Activated naive CD8-positive, alpha-beta T cell treated with anti-CD3 and anti-CD28 coated beads, Interleukin-2, amount 10 ng/mL, durations not matched to agents 7 days and 5 days (primary cell): ENCODE measurements around the gene TMEM88. TPM values are rescaled to one million over a fixed set of nuclear protein-coding genes. Genes with fewer than 3 reads are reported as not detected.

Source experiments
- ATAC-seq: fragments of 150-1000 bp; cut with Tn5 transposase; one replicate; pipeline ENCODE4 v1.10.0; 2021; ENCODE audit warnings: low read depth, moderate library complexity
- POLR2A ChIA-PET: fragments of 350-600 bp; sonication (Branson Sonifier 250); formaldehyde crosslinking; loops from one replicate; lab custom pipeline; 2021; ENCODE audit warnings: antibody characterized with exemption; lab: Charles Lee
- DNase-seq: peaks from one replicate; pipeline ENCODE4 v3.0.0; 2021
- H3K27ac Mint-ChIP-seq: one replicate; pipeline ENCODE4 v1.8.0; 2022; ENCODE audit warnings: mild to moderate bottlenecking, mixed read lengths
- H3K27me3 Mint-ChIP-seq: one replicate; pipeline ENCODE4 v1.8.0; 2022; ENCODE audit warnings: mild to moderate bottlenecking, moderate library complexity, mixed read lengths
- H3K36me3 Mint-ChIP-seq: one replicate; pipeline ENCODE4 v1.8.0; 2021; ENCODE audit warnings: mild to moderate bottlenecking, mixed read lengths
- H3K4me1 Mint-ChIP-seq: one replicate; pipeline ENCODE4 v1.8.0; 2021; ENCODE audit warnings: mixed read lengths
- H3K4me3 Mint-ChIP-seq: one replicate; pipeline ENCODE4 v1.8.0; 2022; ENCODE audit warnings: mild to moderate bottlenecking, moderate library complexity, mixed read lengths
- H3K9me3 Mint-ChIP-seq: one replicate; pipeline ENCODE4 v1.8.0; 2021; ENCODE audit warnings: mixed read lengths
- total RNA-seq, 2 experiments: library from RNA; stranded (reverse); gene quantifications; one replicate each; pipeline ENCODE4 v1.2.3, GENCODE V29; 2021

Gene TMEM88
- total RNA-seq, 2 experiments from 2014 or later: 2.9 to 3.7 TPM

DNA sequence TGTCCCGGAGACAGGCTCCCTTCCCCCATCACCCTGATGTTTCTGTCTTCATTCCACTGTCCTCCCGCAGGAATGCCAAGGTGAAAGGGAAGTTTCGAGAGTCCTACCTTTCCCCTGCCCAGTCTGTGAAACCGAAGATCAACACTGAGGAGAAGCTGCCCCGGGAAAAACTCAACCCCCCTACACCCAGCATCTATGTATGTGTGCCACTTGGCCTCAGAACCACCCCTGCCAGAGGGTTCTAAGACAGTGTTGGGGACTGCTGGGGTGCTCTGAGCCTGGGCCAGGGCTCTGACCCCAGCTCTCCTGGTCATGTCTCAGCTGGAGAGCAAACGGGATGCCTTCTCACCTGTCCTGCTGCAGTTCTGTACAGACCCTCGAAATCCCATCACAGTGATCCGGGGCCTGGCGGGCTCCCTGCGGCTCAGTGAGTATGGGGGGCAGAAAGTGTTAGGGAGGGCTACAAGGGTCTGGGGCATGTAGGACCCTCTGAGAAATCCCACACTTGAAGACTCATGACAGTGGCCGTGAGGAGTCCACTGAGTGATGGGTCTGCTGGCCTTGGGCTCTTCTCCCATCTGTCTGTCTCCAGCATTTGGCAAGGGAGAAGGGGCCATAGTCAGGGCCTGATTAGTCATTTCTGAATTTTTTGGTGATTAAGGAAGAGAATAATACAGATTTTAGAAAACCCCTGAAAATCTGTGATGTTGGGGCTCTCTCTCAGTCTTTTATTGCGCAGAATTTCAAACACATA is 4.9 kb upstream of the TMEM88 start:
- Mint-ChIP-seq H3K36me3 (peaks cover 2% of the 10 kb centered on the region), H3K4me1 (peaks cover 15% of the 10 kb centered on the region), H3K27ac (no peak overlapping the region), H3K27me3 (no peaks in the 10 kb centered on the region), H3K9me3 (no peaks in the 10 kb centered on the region), H3K4me3 (no peak overlapping the region)
- DNase-seq: no peak
- ATAC-seq: no peak
- POLR2A ChIA-PET: interaction anchor here (2.0 to 2.1 kb wide), 2 partner anchors 12 to 15 kb away, joined by 11 read pairs; partner anchors contain the start of gene KDM6B

DNA sequence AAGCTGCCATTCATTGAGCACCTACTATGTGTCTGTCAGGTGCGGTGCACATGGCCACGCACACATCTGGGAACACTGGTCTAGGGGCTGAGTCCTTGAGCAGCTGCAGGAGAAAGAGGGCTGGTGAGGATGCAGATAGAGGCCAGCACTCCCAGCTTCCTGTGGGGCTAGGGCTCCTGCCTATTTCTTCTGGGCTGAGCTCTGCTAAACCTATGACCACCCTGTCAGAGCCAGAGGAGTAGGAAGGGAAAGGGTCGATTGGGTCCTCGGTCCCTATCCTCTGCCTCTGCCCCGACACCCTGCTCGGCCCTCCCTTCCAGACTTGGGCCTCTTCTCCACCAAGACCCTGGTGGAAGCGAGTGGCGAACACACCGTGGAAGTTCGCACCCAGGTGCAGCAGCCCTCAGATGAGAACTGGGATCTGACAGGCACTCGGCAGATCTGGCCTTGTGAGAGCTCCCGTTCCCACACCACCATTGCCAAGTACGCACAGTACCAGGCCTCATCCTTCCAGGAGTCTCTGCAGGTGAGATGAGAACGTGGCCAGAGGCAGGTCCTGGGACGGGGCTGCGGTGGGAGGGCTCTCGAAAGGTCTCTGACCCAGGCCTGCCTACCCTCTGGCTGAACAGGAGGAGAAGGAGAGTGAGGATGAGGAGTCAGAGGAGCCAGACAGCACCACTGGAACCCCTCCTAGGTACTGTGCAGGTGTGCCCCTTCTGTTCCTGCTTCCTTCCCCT is 4.0 kb upstream of the TMEM88 start:
- H3K27me3 Mint-ChIP-seq: no peaks in the 10 kb centered on the region
- DNase-seq (no peak), ATAC-seq (no peak)

GRCh38 chr17:7851438-7852261 is 3.2 kb upstream of the TMEM88 start:
- ATAC-seq: peak; percentile 92
- Mint-ChIP-seq H3K4me1 (peaks cover 18% of the 10 kb centered on the region), H3K27me3 (no peaks in the 10 kb centered on the region), H3K9me3 (no peaks in the 10 kb centered on the region), H3K27ac (peak overlapping the region; percentile 45), H3K36me3 (peaks cover 2% of the 10 kb centered on the region), H3K4me3 (peak overlapping the region; percentile 81)
- POLR2A ChIA-PET: interaction anchor here (0.6 to 2.1 kb wide), 6 partner anchors 9 to 49 kb away, joined by 3 to 11 read pairs (median 6); partner anchors contain the start of gene KDM6B
- peak; percentile 96 for DNase-seq

More for the DNA sequence above, 4.0 kb upstream of the TMEM88 start:
- POLR2A ChIA-PET: interaction anchor here (0.7 to 2.1 kb wide), 5 partner anchors 8 to 50 kb away, joined by 3 to 11 read pairs (median 3); partner anchors contain the start of gene KDM6B
- no peaks in the 10 kb centered on the region for H3K9me3 Mint-ChIP-seq
- peak overlapping the region; percentile 58 for H3K27ac Mint-ChIP-seq
- H3K4me3 Mint-ChIP-seq: peak overlapping the region; percentile 81
- H3K36me3 Mint-ChIP-seq: peaks cover 2% of the 10 kb centered on the region
- peaks cover 16% of the 10 kb centered on the region for H3K4me1 Mint-ChIP-seq

GRCh38 chr17:7852262-7852670 is 2.6 kb upstream of the TMEM88 start:
- POLR2A ChIA-PET: no interaction called here
- Mint-ChIP-seq H3K9me3 (no peaks in the 10 kb centered on the region), H3K27me3 (no peaks in the 10 kb centered on the region), H3K27ac (no peak overlapping the region), H3K36me3 (no peaks in the 10 kb centered on the region), H3K4me3 (no peak overlapping the region), H3K4me1 (peaks cover 18% of the 10 kb centered on the region)
- ATAC-seq: no peak
- no peak for DNase-seq

GRCh38 chr17:7852919-7853690 is 1.8 kb upstream of the TMEM88 start:
- no peak overlapping the region for H3K4me3 Mint-ChIP-seq
- DNase-seq (peak; percentile 38), ATAC-seq (no peak)
- H3K4me1 Mint-ChIP-seq: peaks cover 18% of the 10 kb centered on the region
- POLR2A ChIA-PET: no interaction called here
- no peaks in the 10 kb centered on the region for H3K27me3 Mint-ChIP-seq
- H3K27ac Mint-ChIP-seq: no peak overlapping the region
- no peaks in the 10 kb centered on the region for H3K9me3 Mint-ChIP-seq
- H3K36me3 Mint-ChIP-seq: no peaks in the 10 kb centered on the region

- ATAC-seq (no peak), DNase-seq (no peak)
- H3K27ac Mint-ChIP-seq: peak overlapping the region; percentile 30
- peaks cover 21% of the 10 kb centered on the region for H3K4me1 Mint-ChIP-seq
- H3K36me3 Mint-ChIP-seq: no peaks in the 10 kb centered on the region
- H3K4me3 Mint-ChIP-seq: peak overlapping the region; percentile 22
- no peaks in the 10 kb centered on the region for H3K9me3 Mint-ChIP-seq
- POLR2A ChIA-PET: no interaction called here
- H3K27me3 Mint-ChIP-seq: no peaks in the 10 kb centered on the region
Measured at GRCh38 chr17:7853691-7854038, 1.2 kb upstream of the TMEM88 start.

DNA sequence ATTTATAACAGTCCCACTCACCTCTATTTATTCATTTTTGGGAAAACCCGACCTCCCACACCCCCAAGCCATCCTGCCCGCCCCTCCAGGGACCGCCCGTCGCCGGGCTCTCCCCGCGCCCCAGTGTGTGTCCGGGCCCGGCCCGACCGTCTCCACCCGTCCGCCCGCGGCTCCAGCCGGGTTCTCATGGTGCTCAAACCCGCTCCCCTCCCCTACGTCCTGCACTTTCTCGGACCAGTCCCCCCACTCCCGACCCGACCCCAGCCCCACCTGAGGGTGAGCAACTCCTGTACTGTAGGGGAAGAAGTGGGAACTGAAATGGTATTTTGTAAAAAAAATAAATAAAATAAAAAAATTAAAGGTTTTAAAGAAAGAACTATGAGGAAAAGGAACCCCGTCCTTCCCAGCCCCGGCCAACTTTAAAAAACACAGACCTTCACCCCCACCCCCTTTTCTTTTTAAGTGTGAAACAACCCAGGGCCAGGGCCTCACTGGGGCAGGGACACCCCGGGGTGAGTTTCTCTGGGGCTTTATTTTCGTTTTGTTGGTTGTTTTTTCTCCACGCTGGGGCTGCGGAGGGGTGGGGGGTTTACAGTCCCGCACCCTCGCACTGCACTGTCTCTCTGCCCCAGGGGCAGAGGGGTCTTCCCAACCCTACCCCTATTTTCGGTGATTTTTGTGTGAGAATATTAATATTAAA is 638 bp upstream of the TMEM88 start:
- H3K4me1 Mint-ChIP-seq: peaks cover 26% of the 10 kb centered on the region
- no peak for ATAC-seq
- no peaks in the 10 kb centered on the region for H3K27me3 Mint-ChIP-seq
- H3K9me3 Mint-ChIP-seq: no peaks in the 10 kb centered on the region
- H3K4me3 Mint-ChIP-seq: no peak overlapping the region
- H3K36me3 Mint-ChIP-seq: no peaks in the 10 kb centered on the region
- no peak for DNase-seq
- peak overlapping the region; percentile 30 for H3K27ac Mint-ChIP-seq
- POLR2A ChIA-PET: no interaction called here

- Mint-ChIP-seq H3K4me3 (no peak overlapping the region), H3K27ac (no peak overlapping the region), H3K9me3 (no peaks in the 10 kb centered on the region), H3K36me3 (no peaks in the 10 kb centered on the region), H3K4me1 (peaks cover 29% of the 10 kb centered on the region), H3K27me3 (no peaks in the 10 kb centered on the region)
- ATAC-seq (no peak), DNase-seq (no peak)
- POLR2A ChIA-PET: interaction anchor here (0.5 to 1.6 kb wide), 4 partner anchors 9 to 392 kb away, joined by 3 to 8 read pairs (median 4); partner anchors contain the start of gene CTC1
Measured at GRCh38 chr17:7855660-7856010, 769 bp downstream of the TMEM88 start.

DNA sequence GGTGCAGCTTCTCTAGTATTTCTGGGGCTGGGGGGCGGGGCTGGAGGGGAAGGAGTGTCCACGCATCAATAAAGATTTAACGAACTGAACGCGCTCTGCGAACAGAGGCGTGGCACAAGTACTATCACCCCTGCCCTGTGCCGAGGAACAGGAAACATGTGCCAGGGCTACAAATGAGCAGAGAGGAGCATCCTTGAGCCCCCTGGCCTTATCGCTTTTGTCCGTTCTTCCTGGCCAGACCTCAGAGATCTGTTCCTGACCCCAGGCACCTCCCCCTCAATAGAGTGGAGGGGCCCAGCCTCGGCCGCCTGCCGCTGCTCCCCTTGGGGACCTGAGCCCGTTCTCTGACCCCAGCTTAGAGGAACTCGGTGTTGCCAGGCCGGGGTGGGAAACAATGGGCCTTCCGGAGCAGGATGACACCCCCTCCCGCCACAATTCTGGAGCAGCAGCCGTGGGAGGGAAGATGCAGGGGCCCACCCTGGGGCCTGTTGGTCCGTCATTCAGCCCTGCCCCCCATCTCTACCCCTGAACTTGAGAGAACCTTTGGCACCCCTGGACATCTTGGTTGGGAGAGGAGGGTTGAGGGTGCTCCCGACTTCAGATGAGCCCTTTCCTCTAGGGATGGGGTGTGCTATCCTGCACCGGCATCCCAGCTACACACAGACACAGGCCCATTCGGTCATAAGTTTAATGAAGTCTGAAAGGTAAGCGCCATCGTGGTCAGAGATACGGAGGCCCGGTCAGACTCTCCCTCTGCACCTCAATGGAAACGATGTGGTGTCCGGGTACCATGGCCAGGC is 1.3 kb downstream of the TMEM88 start:
- H3K9me3 Mint-ChIP-seq: no peaks in the 10 kb centered on the region
- no peaks in the 10 kb centered on the region for H3K36me3 Mint-ChIP-seq
- H3K4me1 Mint-ChIP-seq: peaks cover 26% of the 10 kb centered on the region
- H3K27me3 Mint-ChIP-seq: no peaks in the 10 kb centered on the region
- POLR2A ChIA-PET: interaction anchor here (0.5 to 1.7 kb wide), 12 partner anchors 9 to 392 kb away, joined by 3 to 21 read pairs (median 6); partner anchors contain the start of genes AURKB, CNTROB, CTC1 and KDM6B
- H3K27ac Mint-ChIP-seq: no peak overlapping the region
- no peak overlapping the region for H3K4me3 Mint-ChIP-seq
- DNase-seq: peak; percentile 45
- no peak for ATAC-seq

DNA sequence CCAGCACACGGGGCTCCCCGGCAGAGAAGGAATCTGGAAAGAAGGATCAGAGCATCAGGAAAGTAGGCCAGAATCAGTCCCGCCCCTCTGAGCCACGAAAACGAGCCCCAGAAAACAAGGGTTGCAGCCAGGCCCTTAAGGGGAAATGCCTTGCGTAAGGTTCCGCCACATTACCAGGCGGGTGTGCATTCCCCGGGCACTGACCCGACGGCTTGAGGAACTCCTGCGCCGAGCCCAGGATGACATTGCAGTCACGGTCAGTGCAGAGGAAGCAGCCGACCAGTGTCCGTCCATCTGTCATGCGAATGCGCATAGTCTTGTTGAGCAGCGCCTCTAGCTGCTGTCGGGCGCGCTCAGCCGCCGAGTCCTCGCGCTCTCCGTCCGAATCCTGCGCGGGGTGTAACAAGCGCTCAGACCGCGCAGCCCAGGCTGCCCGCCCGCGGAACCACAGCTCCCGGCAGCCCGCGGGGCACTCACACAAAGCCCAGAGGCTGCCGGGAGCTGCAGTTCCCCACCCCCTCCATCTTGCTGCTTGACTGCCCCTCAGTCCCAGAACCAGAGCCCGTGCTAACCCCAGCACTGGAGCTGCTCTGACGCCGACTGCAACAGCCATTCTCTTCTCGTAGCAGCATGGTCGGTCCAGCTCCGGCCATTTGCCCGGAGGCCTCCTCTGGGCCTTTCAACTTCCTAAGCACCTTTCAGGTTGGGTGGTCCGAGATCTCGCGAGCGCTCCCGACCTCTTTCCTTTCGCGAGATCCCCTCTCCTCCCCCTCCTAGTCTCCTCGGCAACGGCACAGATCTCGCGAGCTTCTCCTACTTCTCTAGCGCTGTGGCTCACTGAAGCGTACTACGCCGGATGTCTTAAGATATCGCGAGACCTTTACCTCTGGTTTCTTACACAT is 2.2 kb downstream of the TMEM88 start, which contains the start of gene NAA38:
Gene NAA38, minus strand, starts transcription at position 749 of the 902 bp plus-strand sequence. Its CDS starts 96 bp downstream, at position 653.
- H3K4me1 Mint-ChIP-seq: peaks cover 25% of the 10 kb centered on the region

More for the DNA sequence above, 2.2 kb downstream of the TMEM88 start, which contains the start of gene NAA38:
- Mint-ChIP-seq H3K27me3 (no peaks in the 10 kb centered on the region), H3K27ac (no peak within 1 kb of the TSS), H3K4me3 (no peak within 1 kb of the TSS), H3K36me3 (peaks cover 4% of the 10 kb centered on the region), H3K9me3 (no peaks in the 10 kb centered on the region)
- ATAC-seq (peak; percentile 87), DNase-seq (peak; percentile 94)
- POLR2A ChIA-PET: interaction anchor here (0.5 to 1.7 kb wide), 19 partner anchors 11 to 353 kb away, joined by 3 to 21 read pairs (median 4); partner anchors contain the start of genes AURKB, CNTROB, KDM6B and RNF227
